GM23338 (cell line): ENCODE data around the gene SRGAP3. TPM values are rescaled to one million over a fixed set of nuclear protein-coding genes. Genes with fewer than 3 reads are reported as not detected.

Source experiments
- ATAC-seq: fragments of 200-7000 bp; cut with Tn5 transposase; 3 replicates; pipeline ENCODE4 v1.9.1; 2020
- DNase-seq: peaks from one replicate; pipeline ENCODE4 v3.0.0-alpha.2; 2015; ENCODE audit warnings: low spot score
- H2AFZ ChIP-seq: fragments of 200-600 bp; sonication (generic); 2 replicates; pipeline ENCODE4 v1.8.0; 2016; ENCODE audit warnings: antibody characterized with exemption, mild to moderate bottlenecking, moderate library complexity
- H3F3A ChIP-seq: fragments of 200-600 bp; sonication (generic); replicated peaks from 2 replicates; pipeline ENCODE4 v1.8.0; 2017; ENCODE audit warnings: antibody characterized with exemption, mixed run types, low read depth
- H3K27ac ChIP-seq: fragments of 200-600 bp; sonication (generic); 2 replicates; pipeline ENCODE4 v1.6.1; 2016; ENCODE audit warnings: low read depth
- H3K27me3 ChIP-seq: fragments of 200-600 bp; sonication (generic); 2 replicates; pipeline ENCODE4 v1.8.0; 2016; ENCODE audit warnings: mild to moderate bottlenecking, mixed run types, moderate library complexity; ENCODE audit not compliant: insufficient read depth
- H3K36me3 ChIP-seq: fragments of 200-600 bp; sonication (generic); 2 replicates; pipeline ENCODE4 v1.8.0; 2016; ENCODE audit warnings: mild to moderate bottlenecking; ENCODE audit not compliant: insufficient read depth
- H3K4me1 ChIP-seq: fragments of 200-600 bp; sonication (generic); 2 replicates; pipeline ENCODE4 v1.8.0; 2016; ENCODE audit warnings: mild to moderate bottlenecking, moderate library complexity; ENCODE audit not compliant: insufficient read depth
- H3K4me2 ChIP-seq: fragments of 200-600 bp; sonication (generic); 2 replicates; pipeline ENCODE4 v1.7.1; 2017; ENCODE audit warnings: mixed run types
- H3K4me3 ChIP-seq: fragments of 200-600 bp; sonication (generic); 2 replicates; pipeline ENCODE4 v1.6.1; 2016; ENCODE audit warnings: mixed run types
- H3K79me2 ChIP-seq: fragments of 200-600 bp; sonication (generic); replicated peaks from 2 replicates; pipeline ENCODE4 v1.8.0; 2017; ENCODE audit warnings: mild to moderate bottlenecking; ENCODE audit not compliant: insufficient read depth
- H3K9me2 ChIP-seq: fragments of 200-600 bp; sonication (generic); 2 replicates; pipeline ENCODE4 v1.8.0; 2017; ENCODE audit not compliant: insufficient read depth
- H4K20me1 ChIP-seq: fragments of 200-600 bp; sonication (generic); replicated peaks from 2 replicates; pipeline ENCODE4 v1.8.0; 2017; ENCODE audit warnings: mild to moderate bottlenecking; ENCODE audit not compliant: insufficient read depth
- H3K27ac Mint-ChIP-seq: 2 replicates; pipeline ENCODE4 v1.8.0; 2020; ENCODE audit warnings: inconsistent platforms, mild to moderate bottlenecking, moderate library complexity, mixed read lengths
- H3K27me3 Mint-ChIP-seq: 3 replicates; pipeline ENCODE4 v1.8.0; 2022; ENCODE audit warnings: low read depth, mild to moderate bottlenecking, moderate library complexity, mixed read lengths, inconsistent platforms; ENCODE audit not compliant: insufficient read depth, poor library complexity
- H3K36me3 Mint-ChIP-seq: 3 replicates; pipeline ENCODE4 v1.8.0; 2021; ENCODE audit warnings: low read depth, mild to moderate bottlenecking, inconsistent platforms, moderate library complexity, mixed read lengths
- H3K4me1 Mint-ChIP-seq: 3 replicates; pipeline ENCODE4 v1.8.0; 2020; ENCODE audit warnings: mild to moderate bottlenecking, inconsistent platforms, mixed read lengths
- H3K4me3 Mint-ChIP-seq: 3 replicates; pipeline ENCODE4 v1.8.0; 2021; ENCODE audit warnings: moderate library complexity, mild to moderate bottlenecking, inconsistent platforms, mixed read lengths
- H3K9me3 Mint-ChIP-seq: 3 replicates; pipeline ENCODE4 v1.8.0; 2020; ENCODE audit warnings: moderate library complexity, mild to moderate bottlenecking, inconsistent platforms, mixed read lengths
- CREB1 ChIP-seq: fragments of 250-450 bp; sonication (Bioruptor Pico); IDR thresholded peaks from 2 replicates; pipeline ENCODE4 v1.5.0; 2020; ENCODE audit warnings: low read depth, mild to moderate bottlenecking, moderate library complexity
- EZH2 ChIP-seq: fragments of 200-600 bp; sonication (generic); IDR thresholded peaks from one replicate; pipeline ENCODE4 v1.8.0; 2017; ENCODE audit warnings: antibody characterized with exemption, mild to moderate bottlenecking, low read depth; ENCODE audit not compliant: unreplicated experiment
- EZH2phosphoT487 ChIP-seq: fragments of 200-600 bp; sonication (generic); IDR thresholded peaks from one replicate; pipeline ENCODE4 v1.8.1; 2018; ENCODE audit warnings: antibody characterized with exemption; ENCODE audit not compliant: unreplicated experiment
- JUNB ChIP-seq: IDR thresholded peaks from one replicate; pipeline ENCODE4 v1.6.1; 2016; ENCODE audit warnings: antibody characterized with exemption; ENCODE audit not compliant: unreplicated experiment
- NANOG ChIP-seq: IDR thresholded peaks from 2 replicates; pipeline ENCODE4 v1.6.1; 2016; ENCODE audit warnings: antibody characterized with exemption, borderline replicate concordance
- POLR2AphosphoS5 ChIP-seq: IDR thresholded peaks from 2 replicates; pipeline ENCODE4 v1.6.1; 2016; ENCODE audit warnings: antibody characterized with exemption, low read depth
- STAT1 ChIP-seq: IDR thresholded peaks from one replicate; pipeline ENCODE4 v1.6.1; 2016; ENCODE audit warnings: antibody characterized with exemption; ENCODE audit not compliant: unreplicated experiment
- ZNF114 ChIP-seq: fragments of 250-450 bp; sonication (Bioruptor Pico); IDR thresholded peaks from 2 replicates; pipeline ENCODE4 v1.5.0; 2020; ENCODE audit warnings: mild to moderate bottlenecking, moderate library complexity
- ZNF331 ChIP-seq: fragments of 250-450 bp; sonication (Bioruptor Pico); IDR thresholded peaks from 2 replicates; pipeline ENCODE4 v1.5.0; 2020; ENCODE audit warnings: low read depth, mild to moderate bottlenecking, moderate library complexity
- polyA plus RNA-seq: library from polyadenylated mRNA; unstranded; fragments of >200 nt; fragmentation: Nextera tagmentation; extraction: Ambion mirVana; gene quantifications from 2 replicates; pipeline ENCODE4 v1.2.1, GENCODE V29; 2016
- total RNA-seq: library from RNA; depleted of rRNA; stranded (reverse); fragments of >200 nt; shearing (Covaris generic); gene quantifications from 2 replicates; pipeline ENCODE4 v1.2.3, GENCODE V29; 2014
- TF ChIP-seq, protein P1 (sequence below): IDR thresholded peaks from one replicate; pipeline ENCODE4 v1.6.1; 2018; ENCODE audit warnings: antibody characterized with exemption; ENCODE audit not compliant: unreplicated experiment
- TF ChIP-seq, protein P2 (sequence below): IDR thresholded peaks from 2 replicates; pipeline ENCODE4 v1.6.1; 2016; ENCODE audit warnings: antibody characterized with exemption
- TF ChIP-seq, protein P3 (sequence below), 2 experiments: fragments of 200-600 bp in 1 of 2; sonication (generic) in 1 of 2; conservative IDR thresholded peaks; 2 replicates each; pipeline versions ENCODE4 v1.5.1 to v1.6.1; 2016 to 2017; ENCODE audit warnings: antibody characterized with exemption in 2 of 2, low read depth in 2 of 2, mild to moderate bottlenecking in 2 of 2, moderate library complexity in 1 of 2
- TF ChIP-seq, protein P4 (sequence below): fragments of 250-450 bp; sonication (Bioruptor Pico); IDR thresholded peaks from 2 replicates; pipeline ENCODE4 v1.5.0; 2020; ENCODE audit warnings: mild to moderate bottlenecking, moderate library complexity

The SRGAP3 gene
- total and polyA plus RNA-seq, 2 experiments from 2014 or later: 6.4 to 9.4 TPM

DNA sequence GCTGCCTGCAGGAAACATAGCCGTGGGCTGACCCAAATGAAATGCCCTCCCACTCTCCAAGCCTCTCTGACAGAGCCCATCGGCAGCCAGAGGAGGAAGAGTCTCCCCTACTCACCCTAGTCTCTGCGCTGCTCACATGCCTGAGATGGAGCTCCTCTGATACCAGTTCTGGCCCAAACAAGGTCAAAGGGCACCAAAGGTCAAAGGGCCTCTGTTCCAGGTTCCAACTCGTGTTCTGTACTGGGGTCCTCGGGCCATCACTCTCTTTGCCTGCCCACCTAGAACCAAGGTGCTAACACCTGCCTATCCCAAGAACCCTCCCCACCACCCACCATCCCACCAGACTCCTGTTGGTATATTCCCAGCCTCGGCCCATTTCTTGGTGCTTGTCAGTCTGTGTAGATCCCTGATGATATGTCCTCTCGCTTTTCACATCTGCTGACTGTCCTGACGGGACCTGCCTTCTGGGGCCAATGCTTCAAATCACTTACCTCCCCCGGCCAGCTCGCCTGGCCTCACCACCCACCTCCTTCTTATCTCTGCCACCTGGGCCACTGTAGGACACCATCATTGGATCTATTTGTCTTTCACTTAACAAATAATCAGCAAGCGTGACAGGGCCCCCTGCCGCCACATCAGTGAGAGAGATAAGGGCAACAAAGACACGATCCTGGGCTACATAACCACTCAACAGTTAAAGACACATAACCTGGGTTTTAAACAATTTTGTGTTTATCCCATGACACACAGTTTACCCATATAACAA, 90.4 kb downstream of the SRGAP3 start:
- peaks cover 7% of the 10 kb centered on the region for H3K27me3 Mint-ChIP-seq
- Histone ChIP-seq H3K79me2 (no peaks in the 10 kb centered on the region), H3K27ac (no peak overlapping the region), H3K4me2 (no peak overlapping the region), H3K27me3 (no peaks in the 10 kb centered on the region), H2AFZ (no peak overlapping the region), H3K36me3 (no peaks in the 10 kb centered on the region), H4K20me1 (no peaks in the 10 kb centered on the region), H3K9me2 (no peaks in the 10 kb centered on the region), H3K4me3 (no peak overlapping the region), H3K4me1 (peaks cover 5% of the 10 kb centered on the region), H3F3A (no peaks in the 10 kb centered on the region)
- H3K36me3 Mint-ChIP-seq: no peaks in the 10 kb centered on the region
- no peak overlapping the region for H3K4me3 Mint-ChIP-seq
- H3K4me1 Mint-ChIP-seq: peaks cover 12% of the 10 kb centered on the region
- DNase-seq (no peak), ATAC-seq (no peak; the same call in 2 of the 3 replicates)
- H3K9me3 Mint-ChIP-seq: no peaks in the 10 kb centered on the region
- no peak for TF ChIP-seq POLR2AphosphoS5
- TF ChIP-seq JUNB: no peak
- TF ChIP-seq, protein P1, sequence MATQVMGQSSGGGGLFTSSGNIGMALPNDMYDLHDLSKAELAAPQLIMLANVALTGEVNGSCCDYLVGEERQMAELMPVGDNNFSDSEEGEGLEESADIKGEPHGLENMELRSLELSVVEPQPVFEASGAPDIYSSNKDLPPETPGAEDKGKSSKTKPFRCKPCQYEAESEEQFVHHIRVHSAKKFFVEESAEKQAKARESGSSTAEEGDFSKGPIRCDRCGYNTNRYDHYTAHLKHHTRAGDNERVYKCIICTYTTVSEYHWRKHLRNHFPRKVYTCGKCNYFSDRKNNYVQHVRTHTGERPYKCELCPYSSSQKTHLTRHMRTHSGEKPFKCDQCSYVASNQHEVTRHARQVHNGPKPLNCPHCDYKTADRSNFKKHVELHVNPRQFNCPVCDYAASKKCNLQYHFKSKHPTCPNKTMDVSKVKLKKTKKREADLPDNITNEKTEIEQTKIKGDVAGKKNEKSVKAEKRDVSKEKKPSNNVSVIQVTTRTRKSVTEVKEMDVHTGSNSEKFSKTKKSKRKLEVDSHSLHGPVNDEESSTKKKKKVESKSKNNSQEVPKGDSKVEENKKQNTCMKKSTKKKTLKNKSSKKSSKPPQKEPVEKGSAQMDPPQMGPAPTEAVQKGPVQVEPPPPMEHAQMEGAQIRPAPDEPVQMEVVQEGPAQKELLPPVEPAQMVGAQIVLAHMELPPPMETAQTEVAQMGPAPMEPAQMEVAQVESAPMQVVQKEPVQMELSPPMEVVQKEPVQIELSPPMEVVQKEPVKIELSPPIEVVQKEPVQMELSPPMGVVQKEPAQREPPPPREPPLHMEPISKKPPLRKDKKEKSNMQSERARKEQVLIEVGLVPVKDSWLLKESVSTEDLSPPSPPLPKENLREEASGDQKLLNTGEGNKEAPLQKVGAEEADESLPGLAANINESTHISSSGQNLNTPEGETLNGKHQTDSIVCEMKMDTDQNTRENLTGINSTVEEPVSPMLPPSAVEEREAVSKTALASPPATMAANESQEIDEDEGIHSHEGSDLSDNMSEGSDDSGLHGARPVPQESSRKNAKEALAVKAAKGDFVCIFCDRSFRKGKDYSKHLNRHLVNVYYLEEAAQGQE: no peak
- TF ChIP-seq NANOG: no peak
- no peak for TF ChIP-seq ZNF331 (CRISPR knock-in tag)
- TF ChIP-seq, protein P2, sequence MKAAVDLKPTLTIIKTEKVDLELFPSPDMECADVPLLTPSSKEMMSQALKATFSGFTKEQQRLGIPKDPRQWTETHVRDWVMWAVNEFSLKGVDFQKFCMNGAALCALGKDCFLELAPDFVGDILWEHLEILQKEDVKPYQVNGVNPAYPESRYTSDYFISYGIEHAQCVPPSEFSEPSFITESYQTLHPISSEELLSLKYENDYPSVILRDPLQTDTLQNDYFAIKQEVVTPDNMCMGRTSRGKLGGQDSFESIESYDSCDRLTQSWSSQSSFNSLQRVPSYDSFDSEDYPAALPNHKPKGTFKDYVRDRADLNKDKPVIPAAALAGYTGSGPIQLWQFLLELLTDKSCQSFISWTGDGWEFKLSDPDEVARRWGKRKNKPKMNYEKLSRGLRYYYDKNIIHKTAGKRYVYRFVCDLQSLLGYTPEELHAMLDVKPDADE: no peak
- no peak for TF ChIP-seq STAT1
- TF ChIP-seq, protein P3, sequence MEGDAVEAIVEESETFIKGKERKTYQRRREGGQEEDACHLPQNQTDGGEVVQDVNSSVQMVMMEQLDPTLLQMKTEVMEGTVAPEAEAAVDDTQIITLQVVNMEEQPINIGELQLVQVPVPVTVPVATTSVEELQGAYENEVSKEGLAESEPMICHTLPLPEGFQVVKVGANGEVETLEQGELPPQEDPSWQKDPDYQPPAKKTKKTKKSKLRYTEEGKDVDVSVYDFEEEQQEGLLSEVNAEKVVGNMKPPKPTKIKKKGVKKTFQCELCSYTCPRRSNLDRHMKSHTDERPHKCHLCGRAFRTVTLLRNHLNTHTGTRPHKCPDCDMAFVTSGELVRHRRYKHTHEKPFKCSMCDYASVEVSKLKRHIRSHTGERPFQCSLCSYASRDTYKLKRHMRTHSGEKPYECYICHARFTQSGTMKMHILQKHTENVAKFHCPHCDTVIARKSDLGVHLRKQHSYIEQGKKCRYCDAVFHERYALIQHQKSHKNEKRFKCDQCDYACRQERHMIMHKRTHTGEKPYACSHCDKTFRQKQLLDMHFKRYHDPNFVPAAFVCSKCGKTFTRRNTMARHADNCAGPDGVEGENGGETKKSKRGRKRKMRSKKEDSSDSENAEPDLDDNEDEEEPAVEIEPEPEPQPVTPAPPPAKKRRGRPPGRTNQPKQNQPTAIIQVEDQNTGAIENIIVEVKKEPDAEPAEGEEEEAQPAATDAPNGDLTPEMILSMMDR (conservative IDR thresholded peaks at IDR 0.05; ENCODE audit: low read depth in 2 of 2): no peak
- TF ChIP-seq EZH2phosphoT487: no peak
- no peak for TF ChIP-seq EZH2
- TF ChIP-seq ZNF114: no peak
- TF ChIP-seq, protein P4, sequence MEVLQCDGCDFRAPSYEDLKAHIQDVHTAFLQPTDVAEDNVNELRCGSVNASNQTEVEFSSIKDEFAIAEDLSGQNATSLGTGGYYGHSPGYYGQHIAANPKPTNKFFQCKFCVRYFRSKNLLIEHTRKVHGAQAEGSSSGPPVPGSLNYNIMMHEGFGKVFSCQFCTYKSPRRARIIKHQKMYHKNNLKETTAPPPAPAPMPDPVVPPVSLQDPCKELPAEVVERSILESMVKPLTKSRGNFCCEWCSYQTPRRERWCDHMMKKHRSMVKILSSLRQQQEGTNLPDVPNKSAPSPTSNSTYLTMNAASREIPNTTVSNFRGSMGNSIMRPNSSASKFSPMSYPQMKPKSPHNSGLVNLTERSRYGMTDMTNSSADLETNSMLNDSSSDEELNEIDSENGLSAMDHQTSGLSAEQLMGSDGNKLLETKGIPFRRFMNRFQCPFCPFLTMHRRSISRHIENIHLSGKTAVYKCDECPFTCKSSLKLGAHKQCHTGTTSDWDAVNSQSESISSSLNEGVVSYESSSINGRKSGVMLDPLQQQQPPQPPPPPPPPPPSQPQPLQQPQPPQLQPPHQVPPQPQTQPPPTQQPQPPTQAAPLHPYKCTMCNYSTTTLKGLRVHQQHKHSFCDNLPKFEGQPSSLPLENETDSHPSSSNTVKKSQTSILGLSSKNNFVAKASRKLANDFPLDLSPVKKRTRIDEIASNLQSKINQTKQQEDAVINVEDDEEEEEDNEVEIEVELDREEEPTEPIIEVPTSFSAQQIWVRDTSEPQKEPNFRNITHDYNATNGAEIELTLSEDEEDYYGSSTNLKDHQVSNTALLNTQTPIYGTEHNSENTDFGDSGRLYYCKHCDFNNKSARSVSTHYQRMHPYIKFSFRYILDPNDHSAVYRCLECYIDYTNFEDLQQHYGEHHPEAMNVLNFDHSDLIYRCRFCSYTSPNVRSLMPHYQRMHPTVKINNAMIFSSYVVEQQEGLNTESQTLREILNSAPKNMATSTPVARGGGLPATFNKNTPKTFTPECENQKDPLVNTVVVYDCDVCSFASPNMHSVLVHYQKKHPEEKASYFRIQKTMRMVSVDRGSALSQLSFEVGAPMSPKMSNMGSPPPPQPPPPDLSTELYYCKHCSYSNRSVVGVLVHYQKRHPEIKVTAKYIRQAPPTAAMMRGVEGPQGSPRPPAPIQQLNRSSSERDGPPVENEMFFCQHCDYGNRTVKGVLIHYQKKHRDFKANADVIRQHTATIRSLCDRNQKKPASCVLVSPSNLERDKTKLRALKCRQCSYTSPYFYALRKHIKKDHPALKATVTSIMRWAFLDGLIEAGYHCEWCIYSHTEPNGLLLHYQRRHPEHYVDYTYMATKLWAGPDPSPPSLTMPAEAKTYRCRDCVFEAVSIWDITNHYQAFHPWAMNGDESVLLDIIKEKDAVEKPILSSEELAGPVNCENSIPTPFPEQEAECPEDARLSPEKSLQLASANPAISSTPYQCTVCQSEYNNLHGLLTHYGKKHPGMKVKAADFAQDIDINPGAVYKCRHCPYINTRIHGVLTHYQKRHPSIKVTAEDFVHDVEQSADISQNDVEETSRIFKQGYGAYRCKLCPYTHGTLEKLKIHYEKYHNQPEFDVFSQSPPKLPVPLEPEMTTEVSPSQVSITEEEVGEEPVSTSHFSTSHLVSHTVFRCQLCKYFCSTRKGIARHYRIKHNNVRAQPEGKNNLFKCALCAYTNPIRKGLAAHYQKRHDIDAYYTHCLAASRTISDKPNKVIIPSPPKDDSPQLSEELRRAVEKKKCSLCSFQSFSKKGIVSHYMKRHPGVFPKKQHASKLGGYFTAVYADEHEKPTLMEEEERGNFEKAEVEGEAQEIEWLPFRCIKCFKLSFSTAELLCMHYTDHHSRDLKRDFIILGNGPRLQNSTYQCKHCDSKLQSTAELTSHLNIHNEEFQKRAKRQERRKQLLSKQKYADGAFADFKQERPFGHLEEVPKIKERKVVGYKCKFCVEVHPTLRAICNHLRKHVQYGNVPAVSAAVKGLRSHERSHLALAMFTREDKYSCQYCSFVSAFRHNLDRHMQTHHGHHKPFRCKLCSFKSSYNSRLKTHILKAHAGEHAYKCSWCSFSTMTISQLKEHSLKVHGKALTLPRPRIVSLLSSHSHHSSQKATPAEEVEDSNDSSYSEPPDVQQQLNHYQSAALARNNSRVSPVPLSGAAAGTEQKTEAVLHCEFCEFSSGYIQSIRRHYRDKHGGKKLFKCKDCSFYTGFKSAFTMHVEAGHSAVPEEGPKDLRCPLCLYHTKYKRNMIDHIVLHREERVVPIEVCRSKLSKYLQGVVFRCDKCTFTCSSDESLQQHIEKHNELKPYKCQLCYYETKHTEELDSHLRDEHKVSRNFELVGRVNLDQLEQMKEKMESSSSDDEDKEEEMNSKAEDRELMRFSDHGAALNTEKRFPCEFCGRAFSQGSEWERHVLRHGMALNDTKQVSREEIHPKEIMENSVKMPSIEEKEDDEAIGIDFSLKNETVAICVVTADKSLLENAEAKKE: no peak
- TF ChIP-seq CREB1 (CRISPR knock-in tag): no peak
- no peak overlapping the region; the same call in 1 of the 2 replicates for H3K27ac Mint-ChIP-seq
